GM19238 (cell line): ENCODE results near the gene GPR142.

Experiments used
- DNase-seq: peaks from one replicate; pipeline ENCODE4 v3.0.0; 2011; ENCODE audit warnings: low spot score; ENCODE audit not compliant: insufficient read length

Gene GPR142, protein sequence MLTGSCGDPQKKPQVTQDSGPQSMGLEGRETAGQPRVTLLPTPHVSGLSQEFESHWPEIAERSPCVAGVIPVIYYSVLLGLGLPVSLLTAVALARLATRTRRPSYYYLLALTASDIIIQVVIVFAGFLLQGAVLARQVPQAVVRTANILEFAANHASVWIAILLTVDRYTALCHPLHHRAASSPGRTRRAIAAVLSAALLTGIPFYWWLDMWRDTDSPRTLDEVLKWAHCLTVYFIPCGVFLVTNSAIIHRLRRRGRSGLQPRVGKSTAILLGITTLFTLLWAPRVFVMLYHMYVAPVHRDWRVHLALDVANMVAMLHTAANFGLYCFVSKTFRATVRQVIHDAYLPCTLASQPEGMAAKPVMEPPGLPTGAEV

GRCh38 chr17:74367206-74367605 is at the start of gene GPR142:
Gene GPR142, plus strand, starts transcription at chr17:74367506. Its CDS starts 2,035 bp downstream, at chr17:74369541.
- DNase-seq, result no peak

DNA sequence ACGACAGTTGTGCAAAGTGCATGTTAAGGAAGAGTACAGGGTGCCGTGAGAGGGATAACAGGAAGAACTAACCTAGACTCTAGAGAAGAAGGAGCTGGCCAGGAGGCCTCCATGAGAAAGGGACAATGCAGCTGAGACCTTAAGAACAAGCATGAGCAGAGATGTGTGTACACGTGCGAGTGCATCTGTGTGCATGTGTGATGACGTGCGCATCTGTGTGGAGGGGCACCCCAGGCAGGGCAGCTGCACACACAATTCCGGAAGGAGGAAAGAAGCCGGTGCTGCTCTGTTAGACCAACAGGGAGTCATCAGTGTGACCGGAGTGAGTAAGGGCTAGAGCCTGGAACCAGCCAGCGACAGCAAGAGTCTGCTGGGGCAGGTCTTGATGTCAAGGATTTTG is 48.9 kb upstream of the GPR142 start:
- DNase-seq, result no peak

DNA sequence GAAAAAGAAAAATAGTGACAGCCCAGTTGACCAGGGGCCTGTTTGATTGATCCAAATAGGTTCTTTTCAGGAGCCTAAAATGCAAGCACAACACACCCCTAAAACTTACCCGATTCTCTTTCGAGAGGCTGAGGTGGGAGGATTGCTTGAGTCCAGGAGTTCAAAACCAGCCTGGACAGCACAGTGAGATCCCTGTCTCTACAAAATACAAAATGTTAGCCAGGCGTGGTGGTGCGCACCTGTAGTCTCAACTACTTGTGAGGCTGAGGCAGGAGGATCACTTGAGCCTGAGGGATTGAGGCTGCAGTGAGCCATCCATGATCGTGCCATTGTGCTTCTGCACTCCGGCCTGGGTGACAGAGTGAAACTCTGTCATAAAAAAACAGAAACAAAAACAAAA is 42.8 kb upstream of the GPR142 start:
- DNase-seq, result no peak

- DNase-seq, result no peak
Measured at GRCh38 chr17:74325376-74325742, 41.9 kb upstream of the GPR142 start.

- DNase-seq, result peak; percentile 69
Measured at GRCh38 chr17:74325743-74326379, 41.4 kb upstream of the GPR142 start, which contains the start of gene KIF19. Gene KIF19, plus strand, starts transcription at chr17:74326226. Its CDS starts 124 bp downstream, at chr17:74326350.

GRCh38 chr17:74326506-74326905 is 40.8 kb upstream of the GPR142 start:
- no peak for DNase-seq

DNA sequence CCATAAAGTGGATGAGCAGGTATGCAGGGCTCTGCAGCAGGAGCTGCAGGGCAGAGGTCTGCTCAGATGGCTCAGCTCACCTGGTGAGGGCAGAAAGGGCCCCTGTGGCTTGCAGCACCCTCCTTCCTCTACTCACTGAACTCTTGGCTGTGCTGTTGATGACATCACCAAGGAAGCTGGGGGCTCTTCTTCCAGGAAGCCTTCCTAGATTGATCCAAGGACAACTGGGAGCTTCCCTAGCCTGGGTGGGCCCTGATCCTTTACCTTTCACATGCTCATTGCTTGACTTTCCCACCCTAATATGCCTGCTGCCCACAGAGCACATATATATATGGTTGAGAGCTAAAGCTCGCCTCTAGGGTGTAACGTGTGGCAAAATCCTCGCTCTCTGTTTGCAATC is 38.8 kb upstream of the GPR142 start:
- no peak for DNase-seq

DNA sequence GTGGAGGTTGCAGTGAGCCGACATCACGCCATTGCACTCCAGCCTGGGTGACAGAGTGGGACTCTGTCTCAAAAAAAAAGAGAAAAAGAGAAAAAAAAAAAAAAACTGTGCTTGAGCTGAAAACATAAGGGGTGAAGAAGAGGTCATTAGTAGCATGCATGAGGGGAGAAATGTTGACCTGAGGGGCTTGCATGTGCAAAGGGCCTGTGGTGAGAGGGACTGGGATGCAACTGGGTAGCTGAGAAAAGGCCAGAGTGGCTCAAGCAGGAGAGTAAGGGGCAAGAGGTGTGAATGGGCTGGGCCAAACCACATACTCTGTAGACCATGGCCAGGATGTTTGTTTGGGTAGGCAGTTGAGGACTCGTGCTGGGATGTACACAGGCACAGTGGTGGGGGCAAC is 37.9 kb upstream of the GPR142 start:
- DNase-seq, result no peak

DNA sequence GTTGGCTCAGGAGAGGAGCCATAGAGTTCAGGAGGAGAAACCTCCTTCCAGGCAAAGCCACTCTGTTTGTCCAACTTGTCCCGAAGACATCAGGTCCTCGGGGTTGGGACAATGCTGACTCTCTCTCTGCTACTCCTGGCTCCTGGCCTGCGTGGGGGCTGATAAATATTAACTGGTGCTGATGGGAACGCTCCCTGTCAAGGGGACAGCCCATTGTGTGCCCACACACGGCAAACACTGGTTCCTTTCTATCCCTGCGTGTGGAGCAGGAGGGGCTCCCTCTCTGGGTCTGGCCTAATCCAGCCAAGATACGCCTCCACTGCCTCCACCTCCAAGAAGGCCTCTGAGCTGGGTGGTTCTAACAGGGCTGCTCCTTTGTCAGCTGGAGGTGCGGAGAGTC is 36.9 kb upstream of the GPR142 start:
- no peak for DNase-seq

- no peak for DNase-seq
Measured at GRCh38 chr17:74332017-74332650, 35.2 kb upstream of the GPR142 start.

DNA sequence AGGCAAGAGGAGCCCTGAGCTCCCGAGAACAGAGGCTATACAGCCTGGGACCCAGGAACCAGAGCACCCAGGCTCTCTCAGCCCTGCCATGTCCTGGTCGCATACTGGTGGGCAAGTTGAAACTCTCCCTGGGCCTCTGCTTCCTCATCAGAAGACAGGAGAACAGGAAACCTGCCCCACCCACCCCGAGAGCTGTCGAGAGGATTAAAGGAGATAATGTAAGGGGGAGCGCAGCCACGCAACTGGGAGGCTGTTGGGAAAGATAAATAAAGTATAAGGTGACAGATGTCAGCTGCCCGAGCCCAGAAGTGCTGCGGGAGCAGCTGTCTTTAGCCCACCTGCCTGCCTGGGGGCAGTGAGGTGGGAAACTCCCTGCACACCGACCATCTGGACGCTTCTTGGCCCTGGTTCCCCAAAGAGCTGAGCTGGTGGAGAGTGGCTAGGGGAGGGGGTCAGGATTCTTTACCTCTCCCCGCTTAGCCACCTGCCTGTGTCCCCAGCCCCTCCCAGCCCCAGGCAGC is 34.5 kb upstream of the GPR142 start:
- DNase-seq, result no peak

DNA sequence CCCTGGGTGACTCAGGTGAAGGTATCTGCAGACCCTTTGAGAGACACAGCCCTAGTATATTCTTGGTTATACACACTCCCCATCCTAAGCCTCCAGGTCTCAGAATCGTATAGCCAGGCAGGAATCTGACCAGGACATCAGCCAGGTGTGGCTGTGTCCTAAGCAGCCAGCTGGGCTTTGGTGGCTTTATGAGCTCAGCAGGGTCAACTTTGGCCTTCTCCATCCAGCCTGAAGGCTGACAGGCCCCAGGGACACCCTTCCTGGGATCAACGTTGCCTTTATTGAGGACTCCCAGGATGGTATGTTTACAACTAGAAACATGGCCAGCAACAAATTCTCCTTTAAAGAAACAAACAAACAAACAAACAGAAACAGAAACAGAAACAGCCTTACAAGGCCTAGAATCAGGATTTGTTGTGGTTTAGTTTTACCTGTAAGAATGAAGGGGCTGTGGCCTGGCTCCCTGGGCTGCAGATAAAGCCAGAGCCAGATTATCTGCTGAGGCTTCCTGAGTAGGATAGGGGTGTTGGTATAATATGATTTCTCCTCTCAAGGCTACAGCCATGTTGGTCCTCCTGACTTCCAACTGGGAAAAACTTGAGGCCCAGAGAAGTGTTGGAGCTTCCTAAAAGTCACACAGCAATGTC is 32.8 kb upstream of the GPR142 start:
- no peak for DNase-seq

DNA sequence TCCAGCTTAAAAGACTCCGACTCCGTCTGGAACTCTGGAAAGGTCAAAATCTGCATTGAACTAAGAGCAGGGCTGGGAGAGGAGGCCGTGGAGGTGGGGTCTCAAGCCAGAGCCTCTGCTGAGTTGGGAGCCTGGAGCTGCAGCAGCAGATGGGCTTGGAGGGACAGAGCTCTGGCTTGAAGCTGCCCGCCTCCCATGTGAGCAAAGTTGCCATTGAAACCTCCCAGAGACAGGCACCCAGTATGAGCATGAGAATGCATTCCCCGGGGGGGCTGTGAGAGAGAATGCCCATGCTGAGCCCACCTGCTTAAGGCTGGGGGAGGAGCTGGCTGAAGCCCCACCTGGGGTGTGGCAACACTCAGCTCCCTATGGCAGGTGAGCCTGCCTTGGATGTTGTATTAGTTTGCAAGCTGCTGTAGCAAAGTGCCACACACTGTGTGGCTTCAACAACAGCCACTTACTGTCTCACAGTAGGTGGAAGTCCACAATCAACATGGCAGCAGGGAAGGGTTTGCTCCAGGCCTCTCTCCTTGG is 31.7 kb upstream of the GPR142 start:
- no peak for DNase-seq

- no peak for DNase-seq
Measured at GRCh38 chr17:74336307-74336706, 31.0 kb upstream of the GPR142 start.

- no peak for DNase-seq
Measured at GRCh38 chr17:74337834-74338500, 29.3 kb upstream of the GPR142 start.

DNA sequence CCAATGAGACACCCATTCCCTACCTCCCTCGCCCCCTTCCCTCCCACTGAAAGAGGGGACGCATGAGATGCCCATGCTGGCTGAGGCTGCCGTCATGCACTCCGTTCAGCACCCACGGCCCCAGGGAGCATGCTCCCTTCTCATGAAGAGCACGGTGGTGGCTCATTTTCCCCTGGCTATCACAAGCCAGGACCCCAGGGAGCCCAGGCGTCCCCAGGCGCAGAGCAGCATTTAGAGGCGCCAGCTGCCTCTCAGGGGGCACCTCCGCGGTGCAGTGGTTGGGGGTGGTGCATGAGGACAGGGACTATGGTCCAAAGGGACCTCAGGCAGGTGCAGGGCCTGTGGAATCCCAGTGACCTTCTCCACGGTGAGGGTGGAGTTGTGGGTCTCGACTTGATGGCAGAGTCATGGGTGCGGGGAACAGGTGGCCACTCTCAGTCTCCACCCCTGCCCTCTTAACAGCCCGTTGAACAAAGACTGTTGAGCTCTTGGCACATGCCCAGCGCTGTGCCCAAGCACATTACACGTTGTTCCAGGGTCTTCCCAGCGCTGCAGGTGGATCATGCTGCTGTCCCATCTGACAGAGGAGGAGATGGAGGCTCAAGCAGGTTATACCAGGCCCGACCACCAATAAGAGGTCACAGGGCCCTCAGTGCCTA is 27.6 kb upstream of the GPR142 start:
- no peak for DNase-seq

DNA sequence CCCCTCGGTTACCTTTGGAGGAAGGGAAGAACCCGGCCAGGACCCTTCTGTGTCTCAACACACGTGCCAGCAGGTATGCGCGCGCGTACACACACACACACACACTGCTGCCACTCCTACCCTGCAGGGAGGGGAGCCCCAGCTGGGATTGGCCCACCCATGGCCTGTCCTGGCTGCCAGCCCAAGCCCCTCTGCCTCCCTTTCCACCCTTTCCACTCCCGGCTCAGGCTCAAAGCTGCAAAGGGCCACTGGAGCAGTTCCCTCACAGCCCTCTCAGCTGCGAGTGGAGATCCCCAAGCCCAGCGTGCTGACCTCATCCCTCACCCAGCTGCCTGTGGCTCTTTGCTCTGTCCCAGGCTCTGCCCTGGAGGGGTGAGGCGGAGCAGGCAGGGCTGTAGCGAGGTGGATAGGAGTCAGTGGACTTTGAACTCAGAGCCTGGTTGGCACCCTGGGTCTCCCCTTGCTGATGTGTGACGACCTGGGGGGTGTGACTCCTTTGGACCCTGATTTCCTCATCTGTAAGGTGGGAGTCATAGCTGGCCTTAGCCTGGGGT is 26.8 kb upstream of the GPR142 start:
- DNase-seq, result no peak

- no peak for DNase-seq
Measured at GRCh38 chr17:74342224-74342623, 25.1 kb upstream of the GPR142 start.

GRCh38 chr17:74343121-74343520 is 24.2 kb upstream of the GPR142 start:
- DNase-seq, result no peak
